GM19372 (cell line): ENCODE results near the gene CASKIN2.

Experiments
- ATAC-seq: cut with Tn5 transposase; IDR thresholded peaks from one replicate; pipeline ENCODE4 v1.9.1; 2021; ENCODE audit warnings: mild to moderate bottlenecking, low read depth, moderate library complexity; ENCODE audit not compliant: unreplicated experiment

Gene CASKIN2

GRCh38 chr17:75515496-75516254 is at the start of gene CASKIN2:
CASKIN2 (minus strand) TSS chr17:75515537; CDS start chr17:75513804, 1,733 bp downstream.
- ATAC-seq: peak; percentile 40

- no peak for ATAC-seq
These were observed 49.7 kb upstream of the CASKIN2 start for GRCh38 chr17:75565066-75565465.

GRCh38 chr17:75564195-75564594 is 48.9 kb upstream of the CASKIN2 start:
- no peak for ATAC-seq

GRCh38 chr17:75563063-75563758 is 47.9 kb upstream of the CASKIN2 start:
- no peak for ATAC-seq

GRCh38 chr17:75561927-75562603 is 46.7 kb upstream of the CASKIN2 start:
- ATAC-seq: no peak

GRCh38 chr17:75559958-75560533 is 44.7 kb upstream of the CASKIN2 start:
- ATAC-seq: no peak

- no peak for ATAC-seq
These were observed 43.6 kb upstream of the CASKIN2 start for GRCh38 chr17:75558666-75559530.

- no peak for ATAC-seq
These were observed 42.7 kb upstream of the CASKIN2 start for GRCh38 chr17:75557852-75558665.

- no peak for ATAC-seq
These were observed 41.9 kb upstream of the CASKIN2 start for GRCh38 chr17:75557075-75557851.

- no peak for ATAC-seq
These were observed 40.4 kb upstream of the CASKIN2 start for GRCh38 chr17:75555679-75556153.

GRCh38 chr17:75553295-75554110 is 38.2 kb upstream of the CASKIN2 start:
- ATAC-seq: no peak

GRCh38 chr17:75552425-75553294 is 37.3 kb upstream of the CASKIN2 start:
- ATAC-seq: no peak

GRCh38 chr17:75551266-75551665 is 35.9 kb upstream of the CASKIN2 start:
- no peak for ATAC-seq

GRCh38 chr17:75550139-75550465 is 34.8 kb upstream of the CASKIN2 start:
- no peak for ATAC-seq

- ATAC-seq: no peak
These were observed 34.2 kb upstream of the CASKIN2 start for GRCh38 chr17:75549246-75550138.

- ATAC-seq: no peak
These were observed 33.5 kb upstream of the CASKIN2 start for GRCh38 chr17:75548813-75549212.
